ENCODE measurements around the gene MMP14.

DNA sequence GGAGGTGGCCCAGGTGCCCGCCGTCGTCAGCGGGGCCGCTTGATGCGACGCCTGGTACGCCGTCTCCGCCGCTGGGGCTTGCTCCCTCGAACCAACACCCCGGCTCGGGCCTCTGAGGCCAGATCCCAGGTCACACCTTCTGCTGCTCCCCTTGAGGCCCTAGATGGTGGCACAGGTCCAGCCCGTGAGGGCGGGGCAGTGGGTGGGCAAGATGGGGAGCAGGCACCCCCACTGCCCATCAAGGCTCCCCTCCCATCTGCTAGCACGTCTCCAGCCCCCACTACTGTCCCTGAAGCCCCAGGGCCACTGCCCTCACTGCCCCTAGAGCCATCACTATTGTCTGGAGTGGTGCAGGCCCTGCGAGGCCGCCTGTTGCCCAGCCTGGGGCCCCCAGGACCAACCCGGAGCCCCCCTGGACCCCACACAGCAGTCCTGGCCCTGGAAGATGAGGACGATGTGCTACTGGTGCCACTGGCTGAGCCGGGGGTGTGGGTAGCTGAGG is 40.7 kb downstream of the MMP14 start:
- TF ChIP-seq POLR2A (IDR thresholded peaks at IDR 0.05), result no peak
- TF ChIP-seq, protein P1, sequence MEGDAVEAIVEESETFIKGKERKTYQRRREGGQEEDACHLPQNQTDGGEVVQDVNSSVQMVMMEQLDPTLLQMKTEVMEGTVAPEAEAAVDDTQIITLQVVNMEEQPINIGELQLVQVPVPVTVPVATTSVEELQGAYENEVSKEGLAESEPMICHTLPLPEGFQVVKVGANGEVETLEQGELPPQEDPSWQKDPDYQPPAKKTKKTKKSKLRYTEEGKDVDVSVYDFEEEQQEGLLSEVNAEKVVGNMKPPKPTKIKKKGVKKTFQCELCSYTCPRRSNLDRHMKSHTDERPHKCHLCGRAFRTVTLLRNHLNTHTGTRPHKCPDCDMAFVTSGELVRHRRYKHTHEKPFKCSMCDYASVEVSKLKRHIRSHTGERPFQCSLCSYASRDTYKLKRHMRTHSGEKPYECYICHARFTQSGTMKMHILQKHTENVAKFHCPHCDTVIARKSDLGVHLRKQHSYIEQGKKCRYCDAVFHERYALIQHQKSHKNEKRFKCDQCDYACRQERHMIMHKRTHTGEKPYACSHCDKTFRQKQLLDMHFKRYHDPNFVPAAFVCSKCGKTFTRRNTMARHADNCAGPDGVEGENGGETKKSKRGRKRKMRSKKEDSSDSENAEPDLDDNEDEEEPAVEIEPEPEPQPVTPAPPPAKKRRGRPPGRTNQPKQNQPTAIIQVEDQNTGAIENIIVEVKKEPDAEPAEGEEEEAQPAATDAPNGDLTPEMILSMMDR (IDR thresholded peaks at IDR 0.05), result no peak
